Activated naive CD4-positive, alpha-beta T cell treated with anti-CD3 and anti-CD28 coated beads, Interleukin-2, amount 50 U/mL, for 24 hours (primary cell): ENCODE measurements around the gene GTF3C1.

Experiments
- H3K27ac Mint-ChIP-seq: one replicate; pipeline ENCODE4 v1.8.0; 2021; ENCODE audit warnings: mild to moderate bottlenecking, mixed read lengths
- H3K27me3 Mint-ChIP-seq: one replicate; pipeline ENCODE4 v1.8.0; 2021; ENCODE audit warnings: mixed read lengths
- H3K36me3 Mint-ChIP-seq: one replicate; pipeline ENCODE4 v1.8.0; 2021; ENCODE audit warnings: mixed read lengths
- H3K4me1 Mint-ChIP-seq: one replicate; pipeline ENCODE4 v1.8.0; 2021; ENCODE audit warnings: mixed read lengths
- H3K4me3 Mint-ChIP-seq: one replicate; pipeline ENCODE4 v1.8.0; 2021; ENCODE audit warnings: mild to moderate bottlenecking, mixed read lengths
- H3K9me3 Mint-ChIP-seq: one replicate; pipeline ENCODE4 v1.8.0; 2021; ENCODE audit warnings: mixed read lengths

The GTF3C1 gene

DNA sequence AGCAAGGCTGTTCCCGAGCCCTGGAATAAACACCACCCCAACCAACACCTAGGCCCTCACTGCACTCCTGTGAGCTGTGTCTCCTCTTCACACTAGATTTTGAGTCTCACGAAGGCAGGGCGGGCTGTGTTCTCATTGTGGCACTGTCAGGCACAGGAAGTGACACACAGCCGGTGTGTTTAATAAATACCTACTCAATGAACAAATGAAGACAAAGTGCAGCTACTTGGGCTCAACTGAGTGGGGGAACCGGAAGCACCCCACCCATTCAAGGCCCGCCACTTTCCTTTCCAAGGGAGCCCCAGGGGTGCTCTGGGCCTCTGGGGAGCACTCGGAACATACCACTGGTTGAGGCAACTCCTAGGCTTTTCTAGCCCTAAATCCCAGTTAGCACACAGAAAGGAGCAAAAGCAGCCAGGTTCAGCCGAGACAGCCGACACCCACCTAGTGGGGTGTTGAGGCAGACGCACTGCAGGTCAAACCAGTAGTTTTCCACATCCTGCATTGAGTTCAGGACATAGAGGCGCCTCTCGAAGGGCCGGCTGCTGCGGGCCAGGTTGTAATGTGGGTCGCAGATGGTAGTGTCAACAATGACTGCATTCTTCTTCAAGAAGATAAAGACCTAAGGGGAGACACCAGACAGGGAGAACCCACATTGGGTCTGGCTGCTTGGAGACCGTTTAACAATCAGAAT, 57.7 kb downstream of the GTF3C1 start:
- Mint-ChIP-seq H3K9me3 (no peaks in the 10 kb centered on the region), H3K27ac (peak overlapping the region; percentile 21), H3K27me3 (no peaks in the 10 kb centered on the region), H3K4me1 (no peaks in the 10 kb centered on the region), H3K36me3 (peaks cover 12% of the 10 kb centered on the region), H3K4me3 (no peak overlapping the region)

DNA sequence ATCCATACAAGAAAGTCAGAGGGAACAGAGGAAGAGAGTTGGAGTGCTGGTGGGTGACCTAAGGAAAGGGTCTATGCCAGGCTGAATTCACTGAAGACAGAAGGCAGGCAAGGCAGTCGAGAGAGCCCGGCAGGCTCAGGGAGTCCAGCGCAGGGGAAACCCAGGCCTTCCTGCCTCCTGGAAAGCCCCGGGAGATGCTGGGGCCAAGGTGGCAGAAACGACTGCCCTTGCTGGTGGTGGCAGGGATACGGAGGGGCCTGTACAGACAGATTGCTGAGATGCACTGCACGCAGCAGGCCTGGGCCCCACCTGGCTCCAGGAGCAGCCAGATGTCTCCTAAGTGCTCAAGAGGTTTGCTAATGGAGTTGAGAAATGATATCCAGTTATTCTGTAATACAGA, 59.8 kb downstream of the GTF3C1 start:
- H3K4me1 Mint-ChIP-seq = no peaks in the 10 kb centered on the region
- H3K36me3 Mint-ChIP-seq = peaks cover 14% of the 10 kb centered on the region
- H3K27me3 Mint-ChIP-seq = no peaks in the 10 kb centered on the region
- H3K27ac Mint-ChIP-seq = no peak overlapping the region
- H3K4me3 Mint-ChIP-seq = no peak overlapping the region
- H3K9me3 Mint-ChIP-seq = no peaks in the 10 kb centered on the region

DNA sequence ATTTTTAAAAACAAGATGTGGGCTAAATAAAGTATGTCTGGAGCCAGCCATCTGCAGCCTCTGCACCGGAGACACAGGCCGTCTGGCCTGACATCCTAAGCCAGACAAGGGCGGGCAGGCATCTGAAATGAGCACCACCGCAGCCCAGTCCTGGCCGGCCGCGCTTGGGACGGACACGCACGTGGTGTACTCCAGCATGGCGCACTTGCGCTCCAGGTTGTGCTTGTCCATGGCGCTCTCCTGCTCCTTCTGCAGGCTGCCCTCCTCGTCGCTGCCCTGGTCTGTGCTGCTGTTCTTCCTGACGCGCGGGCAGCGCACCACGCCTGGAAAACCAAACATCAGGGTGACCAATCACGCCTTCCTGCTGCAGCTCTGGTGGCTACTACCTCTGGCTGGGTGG, 60.3 kb downstream of the GTF3C1 start:
- H3K27ac Mint-ChIP-seq = no peak overlapping the region
- no peak overlapping the region for H3K4me3 Mint-ChIP-seq

DNA sequence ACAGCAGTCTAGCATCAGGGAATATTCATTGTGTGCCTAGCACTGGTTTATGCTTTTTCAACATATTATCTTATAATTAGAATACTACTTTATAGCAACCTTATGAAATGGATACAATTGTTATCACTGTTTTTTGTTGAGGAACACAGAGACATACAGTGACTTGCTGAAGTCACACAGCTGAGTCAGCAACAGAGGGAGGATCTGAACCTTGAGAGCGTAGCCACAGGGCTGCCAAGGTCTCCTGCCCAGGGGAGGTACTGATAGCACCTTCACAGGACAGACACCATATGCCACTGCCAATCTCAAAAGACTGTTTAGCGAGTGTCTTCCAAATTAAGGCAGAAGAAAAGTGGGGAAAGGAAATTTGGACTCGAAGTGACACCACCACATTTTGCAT, 63.0 kb downstream of the GTF3C1 start:
- Mint-ChIP-seq H3K4me3 (no peak overlapping the region), H3K27me3 (no peaks in the 10 kb centered on the region), H3K4me1 (no peaks in the 10 kb centered on the region), H3K9me3 (no peaks in the 10 kb centered on the region), H3K36me3 (peaks cover 12% of the 10 kb centered on the region), H3K27ac (peak overlapping the region; percentile 14)

More for the DNA sequence above, 60.3 kb downstream of the GTF3C1 start:
- no peaks in the 10 kb centered on the region for H3K27me3 Mint-ChIP-seq
- H3K4me1 Mint-ChIP-seq = no peaks in the 10 kb centered on the region
- H3K36me3 Mint-ChIP-seq = peaks cover 9% of the 10 kb centered on the region
- no peaks in the 10 kb centered on the region for H3K9me3 Mint-ChIP-seq

DNA sequence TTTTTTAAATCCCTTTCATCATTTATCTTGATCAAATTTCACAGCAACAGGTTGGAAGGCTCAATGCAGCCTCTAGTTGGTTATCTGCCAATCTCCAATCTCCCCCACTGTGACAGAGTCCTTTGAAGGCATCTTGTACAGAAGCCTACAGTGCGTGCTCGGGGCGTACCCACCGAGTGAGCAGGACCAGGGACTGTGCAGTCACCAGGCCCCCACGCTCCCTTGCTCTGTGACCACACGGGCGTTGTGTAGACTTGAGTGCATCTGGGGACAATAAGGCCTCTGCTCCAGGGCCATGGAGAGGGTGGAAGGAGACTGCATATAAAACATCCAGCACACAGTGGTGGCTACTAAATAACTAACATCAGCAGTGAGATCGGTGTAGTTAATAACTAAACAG, 63.4 kb downstream of the GTF3C1 start:
- Mint-ChIP-seq H3K4me1 (no peaks in the 10 kb centered on the region), H3K27me3 (no peaks in the 10 kb centered on the region), H3K9me3 (no peaks in the 10 kb centered on the region), H3K27ac (peak overlapping the region; percentile 14), H3K4me3 (no peak overlapping the region), H3K36me3 (peaks cover 12% of the 10 kb centered on the region)

DNA sequence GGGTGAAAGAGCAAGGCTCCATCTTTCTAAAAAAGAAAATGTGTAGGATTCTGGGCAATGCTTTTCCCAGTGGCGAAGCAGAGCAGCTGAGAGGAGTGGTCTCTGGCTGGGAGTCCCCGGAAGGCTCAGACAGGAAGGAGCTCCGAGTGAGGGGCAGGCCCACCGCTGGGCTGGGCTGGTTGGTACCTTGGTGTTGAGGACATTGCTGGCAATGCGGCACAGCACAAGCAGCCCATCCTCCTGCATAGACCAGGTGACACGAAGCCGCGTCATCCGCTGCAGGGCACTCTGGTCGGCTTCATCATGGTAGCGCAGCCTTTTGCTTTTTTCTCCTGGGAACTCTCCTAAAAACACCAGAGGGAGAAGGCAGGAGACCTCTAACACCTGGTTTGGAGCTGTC, 63.9 kb downstream of the GTF3C1 start:
- no peaks in the 10 kb centered on the region for H3K9me3 Mint-ChIP-seq
- no peak overlapping the region for H3K27ac Mint-ChIP-seq
- peaks cover 12% of the 10 kb centered on the region for H3K36me3 Mint-ChIP-seq
- no peaks in the 10 kb centered on the region for H3K27me3 Mint-ChIP-seq
- no peak overlapping the region for H3K4me3 Mint-ChIP-seq
- H3K4me1 Mint-ChIP-seq = no peaks in the 10 kb centered on the region

DNA sequence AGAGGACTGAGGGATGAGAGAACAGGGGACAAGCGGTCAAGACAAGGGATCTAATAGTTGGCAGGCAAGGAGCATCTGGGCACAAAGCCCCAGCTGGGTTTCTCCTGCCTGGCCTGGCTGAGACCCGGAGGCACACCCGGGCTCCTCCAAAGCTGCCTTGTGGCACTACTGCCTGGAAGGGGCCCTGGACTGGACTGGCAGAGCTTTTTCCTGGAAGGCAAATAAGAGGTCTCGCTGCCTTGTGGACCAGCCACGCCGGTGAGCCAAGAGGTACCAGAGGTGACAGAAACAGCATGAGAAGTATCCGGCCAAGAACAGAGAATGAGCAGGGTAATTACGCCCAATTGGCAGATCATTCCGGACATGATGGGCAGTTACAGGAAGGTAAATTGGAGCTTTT, 64.6 kb downstream of the GTF3C1 start:
- Mint-ChIP-seq H3K9me3 (no peaks in the 10 kb centered on the region), H3K4me3 (no peak overlapping the region), H3K4me1 (no peaks in the 10 kb centered on the region), H3K27me3 (no peaks in the 10 kb centered on the region), H3K27ac (peak overlapping the region; percentile 57), H3K36me3 (peaks cover 14% of the 10 kb centered on the region)

DNA sequence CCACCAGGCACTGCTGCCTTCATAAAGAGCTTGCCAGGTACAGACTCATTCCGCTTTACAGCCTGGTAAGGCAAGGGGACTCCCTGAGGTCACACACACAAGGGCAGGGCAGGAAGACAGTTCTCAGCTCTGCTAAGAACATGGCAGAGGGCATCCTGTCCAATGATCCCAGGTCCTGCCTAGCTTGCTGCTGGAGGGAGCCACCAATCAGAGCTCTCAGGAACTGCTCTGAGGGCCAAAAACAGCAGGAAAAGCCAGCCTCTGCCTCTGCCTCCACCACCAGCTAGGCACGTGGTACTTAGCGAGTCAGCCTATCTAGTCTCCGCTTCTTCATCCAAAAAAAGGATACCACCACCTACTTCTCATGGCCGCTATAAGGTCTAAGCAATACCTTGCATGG, 66.1 kb downstream of the GTF3C1 start:
- Mint-ChIP-seq H3K27me3 (no peaks in the 10 kb centered on the region), H3K27ac (no peak overlapping the region), H3K4me3 (no peak overlapping the region), H3K9me3 (no peaks in the 10 kb centered on the region), H3K36me3 (peaks cover 10% of the 10 kb centered on the region), H3K4me1 (no peaks in the 10 kb centered on the region)

DNA sequence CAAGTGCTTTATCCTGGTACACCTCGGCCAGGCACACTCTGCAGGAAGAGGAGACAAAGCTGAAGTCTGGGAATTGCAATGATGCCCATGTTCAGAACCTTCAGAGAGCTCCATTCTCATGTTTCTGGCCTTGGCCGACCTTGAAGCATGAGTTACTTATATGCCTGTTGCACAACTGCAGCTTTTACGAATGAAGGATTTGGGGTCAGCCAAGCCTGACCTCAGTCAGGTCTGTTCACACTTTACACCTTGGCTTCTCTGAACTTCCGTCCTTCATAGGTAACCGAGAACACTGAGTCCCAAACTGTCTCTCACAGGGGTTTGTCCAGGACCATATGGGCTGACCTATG, 66.7 kb downstream of the GTF3C1 start:
- H3K36me3 Mint-ChIP-seq = peaks cover 13% of the 10 kb centered on the region
- H3K4me1 Mint-ChIP-seq = no peaks in the 10 kb centered on the region
- H3K9me3 Mint-ChIP-seq = no peaks in the 10 kb centered on the region
- no peak overlapping the region for H3K4me3 Mint-ChIP-seq
- H3K27me3 Mint-ChIP-seq = no peaks in the 10 kb centered on the region
- no peak overlapping the region for H3K27ac Mint-ChIP-seq

DNA sequence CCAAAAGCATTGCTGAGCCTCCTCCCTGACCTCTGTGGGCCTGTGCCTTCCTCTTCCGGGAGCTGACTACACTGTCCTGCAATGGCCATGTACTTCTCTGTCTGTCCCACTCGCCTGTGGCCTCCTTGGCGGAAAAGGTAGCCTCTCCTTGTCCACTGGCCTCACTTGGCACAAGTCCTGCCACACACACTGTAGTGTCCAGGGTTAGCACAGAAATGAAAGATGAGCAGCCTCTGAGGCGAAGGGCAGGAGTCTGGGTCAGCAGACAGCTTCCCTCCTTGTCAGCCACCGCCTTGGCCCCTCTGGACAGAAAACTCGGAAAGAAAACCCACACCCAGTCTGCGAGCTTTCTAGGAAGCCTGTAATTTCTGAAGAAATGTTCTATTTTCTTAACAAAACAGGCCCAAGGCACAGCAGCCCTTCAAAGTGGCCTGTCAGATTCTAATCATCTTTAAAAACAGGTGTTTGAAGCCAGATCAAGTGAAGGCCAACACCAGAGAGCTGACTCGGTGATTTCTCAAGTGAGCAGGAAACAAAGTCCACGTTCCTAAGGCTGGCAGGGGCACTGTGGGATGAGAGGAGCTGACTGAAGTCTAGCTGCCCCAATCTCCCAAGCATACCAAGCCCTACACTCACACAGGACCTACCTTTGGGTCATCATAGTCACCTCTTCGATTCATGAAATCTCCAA, 67.2 kb downstream of the GTF3C1 start:
- no peak overlapping the region for H3K27ac Mint-ChIP-seq
- H3K36me3 Mint-ChIP-seq = peaks cover 15% of the 10 kb centered on the region
- no peaks in the 10 kb centered on the region for H3K9me3 Mint-ChIP-seq
- no peak overlapping the region for H3K4me3 Mint-ChIP-seq
- H3K4me1 Mint-ChIP-seq = no peaks in the 10 kb centered on the region
- H3K27me3 Mint-ChIP-seq = no peaks in the 10 kb centered on the region

DNA sequence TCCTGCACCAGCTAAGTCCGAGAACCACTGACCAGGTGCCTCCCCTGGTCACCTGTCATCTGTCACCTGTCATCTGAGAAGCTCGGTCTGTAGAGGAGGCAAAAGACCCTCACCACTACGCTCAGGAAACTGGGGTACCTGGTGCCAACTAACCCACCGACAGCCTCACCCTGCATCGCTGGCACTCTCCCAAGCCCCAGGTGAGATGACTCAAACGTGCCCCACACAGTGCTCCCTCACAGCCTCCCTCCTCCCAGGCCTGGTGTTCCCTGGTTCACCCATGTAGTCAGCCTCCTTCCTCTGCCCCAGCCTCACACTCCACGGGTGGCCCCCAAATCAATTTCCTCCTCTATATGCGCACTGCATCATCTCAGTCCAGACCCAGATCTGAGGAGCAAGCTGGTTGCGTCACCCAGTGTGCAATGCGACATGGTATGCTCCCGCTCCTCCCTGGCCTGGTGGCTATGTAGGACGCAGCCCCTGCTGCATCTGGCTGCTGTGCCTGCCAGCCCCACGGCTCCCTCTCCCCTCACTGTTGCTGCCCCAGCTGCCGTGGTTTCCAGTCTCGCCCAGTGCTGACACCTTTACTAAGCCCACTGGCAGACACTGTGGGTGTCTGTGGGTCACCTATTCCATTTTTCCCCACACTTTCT, 68.3 kb downstream of the GTF3C1 start:
- Mint-ChIP-seq H3K4me3 (no peak overlapping the region), H3K9me3 (no peaks in the 10 kb centered on the region), H3K27ac (no peak overlapping the region), H3K4me1 (no peaks in the 10 kb centered on the region), H3K27me3 (no peaks in the 10 kb centered on the region), H3K36me3 (peaks cover 16% of the 10 kb centered on the region)

DNA sequence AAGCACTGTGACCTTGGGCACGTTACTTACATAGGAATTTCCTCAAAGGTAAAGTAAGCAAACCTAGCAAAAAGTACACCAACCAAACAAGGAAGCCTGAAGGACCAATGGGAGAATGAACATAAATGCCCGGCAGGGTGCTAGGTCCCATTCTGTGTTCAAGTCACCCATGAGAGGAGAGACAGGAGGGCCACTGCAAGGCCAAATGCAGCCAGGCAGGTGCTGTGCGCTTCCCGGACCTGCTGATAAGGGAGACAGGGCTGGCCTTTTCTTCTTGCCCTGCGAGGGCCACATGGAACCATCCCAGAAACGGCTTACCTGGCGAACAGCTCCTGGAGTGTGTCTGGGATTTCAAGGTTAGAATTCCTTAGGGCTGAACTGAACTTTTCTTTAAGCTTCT, 69.0 kb downstream of the GTF3C1 start:
- Mint-ChIP-seq H3K27me3 (no peaks in the 10 kb centered on the region), H3K4me3 (no peak overlapping the region), H3K4me1 (no peaks in the 10 kb centered on the region), H3K36me3 (peaks cover 18% of the 10 kb centered on the region), H3K27ac (no peak overlapping the region), H3K9me3 (no peaks in the 10 kb centered on the region)

DNA sequence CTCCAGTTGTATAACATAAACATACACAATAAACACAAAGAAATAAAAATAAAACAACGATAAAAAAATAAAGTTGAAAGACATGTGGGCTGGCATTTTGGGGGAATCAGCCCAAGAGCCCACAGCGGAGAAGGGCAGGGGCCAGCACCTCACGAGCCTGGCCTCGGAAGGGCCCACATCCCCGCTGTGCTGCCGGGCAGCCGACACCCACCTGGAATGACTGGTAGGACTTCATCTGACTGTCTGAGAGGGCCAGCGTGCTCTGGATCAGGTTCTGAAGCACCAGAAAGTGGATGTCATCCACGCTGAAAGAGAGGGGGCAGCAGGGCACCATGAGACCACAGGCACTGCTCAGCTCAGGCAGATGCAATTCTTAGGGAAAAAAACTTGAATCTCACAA, 73.5 kb downstream of the GTF3C1 start:
- no peaks in the 10 kb centered on the region for H3K27me3 Mint-ChIP-seq
- H3K9me3 Mint-ChIP-seq = no peaks in the 10 kb centered on the region
- peaks cover 22% of the 10 kb centered on the region for H3K36me3 Mint-ChIP-seq
- H3K27ac Mint-ChIP-seq = no peak overlapping the region
- H3K4me1 Mint-ChIP-seq = no peaks in the 10 kb centered on the region
- no peak overlapping the region for H3K4me3 Mint-ChIP-seq

DNA sequence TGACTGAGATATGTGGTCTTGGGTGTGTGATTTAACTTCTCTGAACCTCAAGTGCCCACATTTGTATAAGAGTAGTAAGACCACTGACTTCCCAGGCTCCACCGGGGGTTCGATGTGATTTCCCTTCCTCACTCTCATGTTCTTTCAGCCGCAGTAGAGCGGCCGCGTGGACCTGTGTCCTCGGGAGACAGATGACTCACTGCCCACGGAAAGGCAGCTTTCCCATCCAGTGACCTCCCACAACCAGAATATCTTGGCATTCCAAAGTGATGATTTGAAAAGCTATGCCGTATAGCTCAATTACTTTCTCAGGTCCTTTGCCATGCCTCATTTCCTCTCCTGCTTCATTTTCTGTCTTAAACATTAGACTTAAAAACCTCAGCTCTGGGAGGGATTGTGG, 74.2 kb downstream of the GTF3C1 start:
- H3K27ac Mint-ChIP-seq = no peak overlapping the region
- H3K9me3 Mint-ChIP-seq = no peaks in the 10 kb centered on the region
- H3K4me1 Mint-ChIP-seq = no peaks in the 10 kb centered on the region
- no peak overlapping the region for H3K4me3 Mint-ChIP-seq
- H3K36me3 Mint-ChIP-seq = peaks cover 24% of the 10 kb centered on the region
- no peaks in the 10 kb centered on the region for H3K27me3 Mint-ChIP-seq

DNA sequence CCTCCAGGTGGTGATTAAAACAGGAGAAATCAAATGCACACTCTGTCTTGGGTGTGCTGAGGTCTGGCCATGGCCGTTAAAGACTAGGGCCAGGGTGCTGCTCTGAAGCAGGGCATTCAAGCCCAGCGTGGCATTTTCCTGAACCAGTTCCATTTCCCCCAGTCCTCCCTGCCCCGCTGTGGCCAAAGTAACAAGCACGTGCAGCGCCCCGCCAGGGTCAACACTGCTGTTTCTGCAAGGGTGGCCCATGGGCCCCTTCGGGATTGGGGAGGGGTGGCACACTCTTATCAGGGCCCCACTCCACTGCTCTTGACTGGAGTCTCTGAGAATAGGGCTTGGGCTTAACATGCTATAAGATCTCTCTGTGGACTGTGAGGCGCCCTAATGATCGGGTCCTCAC, 74.8 kb downstream of the GTF3C1 start:
- no peaks in the 10 kb centered on the region for H3K9me3 Mint-ChIP-seq
- no peak overlapping the region for H3K27ac Mint-ChIP-seq
- no peaks in the 10 kb centered on the region for H3K4me1 Mint-ChIP-seq
- H3K27me3 Mint-ChIP-seq = no peaks in the 10 kb centered on the region
- no peak overlapping the region for H3K4me3 Mint-ChIP-seq
- peaks cover 27% of the 10 kb centered on the region for H3K36me3 Mint-ChIP-seq

DNA sequence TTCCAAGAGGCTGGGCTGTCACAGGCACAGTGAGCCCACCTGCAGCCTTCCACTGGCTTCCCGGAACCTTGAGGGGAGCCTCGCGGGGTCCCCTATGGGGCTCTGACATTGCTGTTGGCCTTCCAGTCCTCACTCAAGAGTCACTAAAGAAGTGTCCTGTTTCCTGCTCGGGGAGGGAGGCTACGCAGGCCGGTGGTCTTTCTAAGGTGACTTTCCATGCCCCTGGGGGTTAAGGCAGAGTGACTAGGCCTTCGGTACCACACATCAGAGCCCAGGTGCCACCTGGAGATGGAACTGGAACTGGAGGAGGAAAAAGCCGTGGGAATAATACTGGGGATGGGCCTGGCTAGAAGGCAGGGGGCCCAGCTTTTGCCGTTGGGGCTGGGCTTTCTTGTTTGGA, 75.7 kb downstream of the GTF3C1 start:
- no peak overlapping the region for H3K27ac Mint-ChIP-seq
- H3K27me3 Mint-ChIP-seq = no peaks in the 10 kb centered on the region
- H3K4me1 Mint-ChIP-seq = no peaks in the 10 kb centered on the region
- H3K36me3 Mint-ChIP-seq = peaks cover 33% of the 10 kb centered on the region
- H3K4me3 Mint-ChIP-seq = no peak overlapping the region
- no peaks in the 10 kb centered on the region for H3K9me3 Mint-ChIP-seq
